ENCODE results near the gene HS3ST4.

HS3ST4 gene

DNA sequence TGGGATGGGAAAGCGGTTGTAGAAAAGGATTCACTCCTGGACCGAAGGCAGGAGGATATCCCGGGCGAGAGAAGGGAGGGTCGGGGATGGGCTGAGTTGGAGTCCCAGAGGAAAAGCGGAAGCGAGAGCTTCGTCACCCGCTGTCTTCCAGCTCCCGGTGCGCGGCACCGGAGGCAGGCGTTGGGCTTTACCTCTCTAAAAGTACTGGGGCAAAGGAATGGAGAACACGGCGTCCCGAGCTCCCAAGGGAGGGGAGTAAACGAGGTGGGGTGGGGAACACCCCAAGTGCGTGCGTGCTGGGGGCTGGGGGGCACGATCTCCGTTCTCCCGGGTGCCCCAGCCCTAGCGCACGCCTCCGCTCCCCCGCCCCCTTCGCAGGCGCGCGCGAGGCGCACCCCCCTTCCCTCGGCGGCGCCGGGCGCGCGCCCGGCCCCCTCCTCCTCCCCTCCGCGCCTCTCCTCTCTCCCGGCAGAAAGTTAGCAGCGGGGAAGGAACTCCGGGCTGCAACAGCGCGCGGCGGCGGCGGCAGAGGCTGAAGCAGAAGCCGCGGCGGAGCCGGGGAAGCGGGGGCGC, at the start of gene HS3ST4:
Gene HS3ST4, plus strand, starts transcription at position 441 of the 573 bp plus-strand sequence.
- peak; percentile 9 for DNase-seq

DNA sequence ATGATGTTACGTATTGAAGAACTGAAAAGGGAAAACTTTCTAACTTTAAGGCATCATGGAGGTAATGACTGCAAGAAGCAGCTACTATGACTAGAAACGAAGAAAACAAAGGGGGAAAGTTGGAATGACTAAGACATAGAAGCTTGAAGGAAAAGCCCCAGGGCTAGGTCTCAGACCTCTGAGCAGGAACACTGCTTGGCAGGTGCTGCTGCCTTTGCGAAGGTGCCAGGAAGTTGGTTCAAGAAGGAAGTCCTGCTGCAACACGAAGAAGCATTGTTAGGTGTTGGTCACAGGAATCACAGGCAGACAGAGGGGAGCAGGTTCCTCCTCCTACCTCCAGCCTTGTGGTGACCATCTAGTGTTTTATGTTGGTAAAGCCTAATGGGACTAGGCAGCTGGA, 48.1 kb upstream of the HS3ST4 start:
- no peak for DNase-seq

DNA sequence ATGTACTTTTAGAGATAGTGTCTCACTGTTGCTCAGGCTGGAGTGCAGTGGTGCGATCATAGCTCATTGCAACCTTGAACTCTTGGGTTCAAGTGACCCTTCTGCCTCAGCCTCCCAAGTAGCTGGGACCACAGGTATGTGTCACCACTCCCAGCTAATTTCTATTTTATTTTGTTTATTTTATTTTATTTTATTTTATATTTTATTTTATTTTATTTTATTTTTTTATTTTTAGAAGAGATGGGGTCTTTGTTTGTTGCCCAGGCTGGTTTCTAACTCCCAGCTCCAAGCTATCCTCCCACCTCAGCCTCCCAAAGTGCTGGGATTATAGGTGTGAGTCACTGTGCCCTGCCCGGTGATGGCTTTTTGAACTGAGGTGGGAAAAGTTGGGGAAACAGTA, 35.1 kb upstream of the HS3ST4 start:
- DNase-seq: no peak

DNA sequence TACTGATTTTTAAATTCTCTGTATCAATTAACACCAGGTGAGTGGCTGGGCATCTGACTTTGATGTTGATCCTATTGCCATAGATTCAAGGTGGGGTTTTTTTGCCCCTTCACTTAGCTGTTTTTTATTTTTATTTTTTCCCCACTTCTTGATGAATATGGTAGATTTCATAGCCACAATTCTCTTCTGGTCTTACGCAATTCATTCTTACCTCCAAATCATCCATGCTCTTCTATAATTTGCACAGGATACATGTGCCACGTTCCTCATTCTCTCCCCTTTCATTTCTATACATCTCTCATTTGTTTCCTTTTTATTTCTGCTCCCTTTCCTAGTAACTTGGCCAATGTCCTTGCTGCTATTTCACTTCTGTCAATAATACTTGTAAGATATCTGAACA, 14.9 kb upstream of the HS3ST4 start:
- no peak for DNase-seq

DNA sequence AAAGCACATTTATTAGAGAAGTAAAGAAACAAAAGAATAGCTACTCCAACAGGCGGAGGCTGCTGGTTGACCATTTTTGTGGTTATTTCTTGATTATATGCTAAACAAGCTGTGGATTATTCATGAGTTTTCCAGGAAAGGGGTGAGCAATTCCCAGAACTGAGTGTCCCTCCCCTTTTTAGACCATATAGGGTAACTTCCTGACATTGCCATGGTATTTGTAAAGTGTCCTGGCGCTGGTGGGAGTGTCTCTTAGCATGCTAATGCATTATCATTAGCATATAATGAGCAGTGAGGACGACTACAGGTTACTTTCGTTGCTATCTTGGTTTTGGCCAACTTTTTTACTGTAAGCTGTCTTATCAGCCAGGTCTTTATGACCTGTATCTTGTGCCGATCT, 12.2 kb upstream of the HS3ST4 start:
- no peak for DNase-seq

DNA sequence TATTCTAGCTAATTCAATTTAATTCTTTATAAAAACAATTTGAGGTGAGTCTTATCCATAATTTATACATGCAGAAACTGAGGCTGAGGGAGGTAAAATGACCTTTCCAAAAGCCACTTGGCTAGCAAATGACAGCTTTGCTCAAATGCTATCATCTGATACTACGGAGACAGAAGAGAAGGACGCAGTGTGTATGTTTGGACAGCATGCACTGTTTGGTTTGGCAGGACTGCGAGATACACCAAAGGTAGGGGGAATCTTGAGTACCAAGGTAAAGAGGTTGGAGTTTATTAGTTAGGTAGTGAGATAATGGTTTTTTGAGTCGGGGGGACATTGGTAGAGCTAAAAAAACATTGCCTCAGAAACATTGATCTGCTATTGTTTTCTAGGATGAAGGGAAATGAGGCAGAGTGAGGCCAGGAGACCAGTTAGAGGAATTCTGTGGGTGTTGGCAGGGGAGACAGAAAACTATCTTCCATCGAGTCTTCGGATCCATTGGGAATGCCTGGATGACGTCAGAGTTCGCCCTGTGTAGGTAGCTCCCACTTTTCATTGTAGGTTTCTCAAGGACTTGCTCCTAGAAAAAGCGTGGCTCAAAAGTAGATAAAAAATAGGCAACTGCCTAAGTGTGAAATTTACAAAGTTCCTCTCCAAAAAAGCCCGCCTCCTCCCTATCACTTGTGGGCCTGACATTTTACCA, 2.5 kb upstream of the HS3ST4 start:
- no peak for DNase-seq

DNA sequence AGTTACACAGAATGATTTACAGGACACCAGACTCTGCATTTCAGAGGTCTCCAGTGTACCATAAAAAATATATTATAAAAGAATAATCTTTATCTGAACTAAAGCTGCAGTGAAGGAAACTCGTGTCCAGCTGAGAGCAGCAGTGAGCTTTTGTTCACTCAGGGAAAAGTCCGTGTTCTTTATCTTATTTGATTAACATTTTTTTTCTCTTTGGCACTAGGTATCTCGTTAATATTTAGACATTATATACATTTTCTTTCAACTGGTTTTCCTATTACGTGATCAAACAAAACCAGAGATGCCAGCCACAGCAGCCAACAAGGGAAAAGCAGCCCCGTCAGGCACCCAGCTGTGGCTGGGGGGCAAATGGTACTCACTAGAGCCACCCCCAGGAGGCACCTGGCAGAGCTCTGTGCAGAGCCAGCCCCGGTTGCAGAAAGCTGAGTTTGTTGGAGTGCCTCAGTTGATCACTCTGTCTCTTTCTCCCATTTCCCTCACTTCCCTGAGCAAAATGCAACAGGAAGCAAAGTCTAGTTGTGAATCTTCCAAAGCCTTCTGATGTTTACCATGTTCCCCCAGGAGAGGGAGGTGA, 1.1 kb upstream of the HS3ST4 start:
- DNase-seq: no peak

DNA sequence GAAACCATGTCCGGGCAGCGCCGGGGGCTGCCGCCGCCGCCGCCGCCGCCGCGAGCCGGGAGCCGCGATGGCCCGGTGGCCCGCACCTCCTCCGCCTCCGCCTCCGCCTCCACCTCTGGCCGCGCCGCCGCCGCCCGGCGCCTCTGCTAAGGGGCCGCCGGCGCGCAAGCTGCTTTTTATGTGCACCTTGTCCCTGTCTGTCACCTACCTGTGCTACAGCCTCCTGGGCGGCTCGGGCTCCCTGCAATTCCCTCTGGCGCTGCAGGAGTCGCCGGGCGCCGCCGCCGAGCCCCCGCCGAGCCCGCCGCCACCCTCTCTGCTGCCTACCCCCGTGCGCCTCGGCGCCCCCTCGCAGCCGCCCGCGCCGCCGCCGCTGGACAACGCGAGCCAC, 587 bp downstream of the HS3ST4 start:
- no peak for DNase-seq

DNA sequence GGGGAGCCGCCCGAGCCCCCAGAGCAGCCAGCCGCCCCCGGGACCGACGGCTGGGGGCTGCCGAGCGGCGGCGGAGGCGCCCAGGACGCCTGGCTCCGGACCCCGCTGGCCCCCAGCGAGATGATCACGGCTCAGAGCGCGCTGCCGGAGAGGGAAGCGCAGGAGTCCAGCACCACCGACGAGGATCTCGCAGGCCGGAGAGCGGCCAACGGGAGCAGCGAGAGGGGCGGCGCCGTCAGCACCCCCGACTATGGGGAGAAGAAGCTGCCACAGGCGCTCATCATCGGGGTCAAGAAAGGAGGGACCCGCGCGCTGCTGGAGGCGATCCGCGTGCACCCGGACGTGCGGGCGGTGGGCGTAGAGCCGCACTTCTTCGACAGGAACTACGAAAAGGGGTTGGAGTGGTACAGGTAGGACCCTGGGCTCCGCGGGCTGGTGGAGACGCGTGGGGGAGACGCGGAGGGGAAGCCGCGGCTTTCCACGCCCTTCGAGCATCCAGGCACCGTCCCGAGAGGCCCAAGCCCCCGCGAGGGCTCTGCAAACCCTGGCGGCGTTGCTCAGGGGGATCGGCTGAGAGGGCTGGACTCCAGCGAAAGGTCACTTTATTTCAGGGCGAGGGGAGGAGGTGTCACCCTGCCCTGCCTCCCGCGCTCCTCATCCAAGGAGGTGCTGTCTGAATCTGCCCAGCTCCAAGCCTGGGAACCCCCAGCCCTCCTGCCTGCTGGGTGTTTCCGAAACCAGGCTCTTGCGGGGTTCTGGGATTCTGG, 1.2 kb downstream of the HS3ST4 start:
- DNase-seq: no peak

DNA sequence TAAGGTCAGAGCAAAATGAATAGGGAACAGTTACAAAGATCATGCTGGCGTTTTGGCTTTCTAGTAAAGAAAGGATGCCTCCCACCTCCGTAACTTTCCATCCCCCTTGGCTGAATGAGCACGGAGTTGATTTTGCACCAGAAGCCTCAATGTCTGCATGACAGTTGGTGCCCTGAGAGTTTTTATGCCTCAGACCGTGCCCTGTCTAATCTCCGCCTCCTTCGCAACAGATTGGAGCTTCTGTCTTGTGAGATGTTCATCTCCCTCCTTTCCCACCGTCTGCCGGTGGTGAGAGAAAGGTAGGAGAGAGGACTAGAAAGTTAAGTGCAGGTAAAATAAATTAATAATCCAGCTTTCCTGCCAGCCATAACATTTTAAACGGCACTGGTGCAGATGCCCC, 1.9 kb downstream of the HS3ST4 start:
- no peak for DNase-seq

DNA sequence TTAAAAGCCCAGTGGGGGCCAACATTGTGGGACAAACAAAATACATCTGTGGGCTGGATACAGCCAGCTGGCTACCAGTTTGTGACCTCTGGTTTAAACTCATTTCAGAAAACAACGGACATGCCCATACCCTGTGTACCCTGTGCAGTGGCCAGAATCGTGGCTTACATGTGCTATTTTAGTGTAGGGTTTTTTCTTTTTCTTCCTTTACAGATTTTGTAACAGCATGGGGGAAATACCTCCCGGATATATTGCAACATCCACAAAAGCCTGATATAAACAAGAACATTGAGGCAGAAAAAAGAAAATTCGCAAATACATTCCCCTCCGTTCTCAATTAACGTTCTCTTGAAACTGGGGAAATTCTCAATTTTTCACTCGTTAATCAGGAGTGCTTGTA, 7.3 kb downstream of the HS3ST4 start:
- DNase-seq: no peak

DNA sequence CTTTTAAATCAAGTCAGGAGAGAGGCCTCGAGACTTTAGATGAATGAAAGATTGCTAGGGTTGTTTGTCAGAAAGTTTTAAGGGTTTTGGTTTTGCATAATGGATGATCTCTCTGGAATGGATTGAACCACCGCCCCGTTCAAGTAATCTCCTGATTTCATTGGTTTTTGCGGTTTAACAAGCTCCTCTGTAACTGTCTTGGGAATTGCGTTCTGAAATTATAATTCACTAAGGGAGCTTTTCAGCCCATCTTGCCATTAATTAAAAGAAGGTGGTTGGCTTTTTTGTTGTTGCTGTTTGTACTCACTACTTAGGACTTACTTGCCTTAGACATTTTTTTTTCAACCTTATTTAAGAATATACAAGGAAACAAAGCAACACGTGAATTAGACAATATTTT, 8.8 kb downstream of the HS3ST4 start:
- no peak for DNase-seq

DNA sequence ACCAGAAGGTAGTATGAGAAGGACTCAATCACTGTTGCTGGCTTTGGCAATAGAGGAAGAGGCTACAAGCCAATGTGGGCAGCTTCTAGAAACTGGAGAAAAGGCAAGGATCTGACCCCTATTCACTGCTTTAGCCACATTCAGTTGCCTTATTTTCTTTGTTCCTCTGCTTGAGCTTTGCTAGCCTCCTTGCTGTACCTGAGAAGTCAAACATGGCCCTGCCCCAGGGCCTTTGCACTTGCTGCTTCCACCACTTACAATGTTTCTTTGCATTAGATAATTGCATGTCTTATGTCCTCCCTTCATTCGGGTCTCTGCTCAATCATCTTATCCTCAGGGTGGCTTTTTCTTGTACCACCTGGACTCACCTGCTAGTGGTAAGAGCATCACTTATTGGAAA, 15.8 kb downstream of the HS3ST4 start:
- DNase-seq: no peak

DNA sequence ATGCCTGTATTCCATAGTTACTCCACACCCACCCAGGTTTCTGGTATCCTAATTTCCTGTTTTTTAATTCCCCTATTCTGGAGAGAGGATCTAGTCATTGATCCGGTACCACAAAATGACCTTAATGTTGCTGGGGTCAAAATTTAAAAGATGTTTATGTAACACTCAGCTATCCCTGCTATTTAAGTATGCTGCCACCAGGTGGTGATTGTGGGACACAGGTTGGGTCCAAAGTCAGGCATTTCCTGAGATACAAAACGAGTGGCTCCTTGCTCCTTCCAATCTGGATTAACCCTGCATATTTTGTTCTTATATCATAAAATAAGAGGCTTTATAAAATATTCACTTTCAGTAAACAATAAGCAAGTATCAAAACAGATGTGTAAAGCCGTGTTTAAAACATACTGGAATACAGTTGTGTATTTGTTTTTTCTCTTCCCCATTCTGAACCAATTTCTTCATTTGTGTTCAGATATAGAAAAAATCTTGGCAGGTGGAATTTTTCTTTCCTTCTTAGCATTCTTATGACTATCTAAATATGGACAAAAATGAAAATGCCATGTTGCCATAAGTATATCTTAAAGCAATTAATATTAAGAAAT, 16.3 kb downstream of the HS3ST4 start:
- peak; percentile 37 for DNase-seq

DNA sequence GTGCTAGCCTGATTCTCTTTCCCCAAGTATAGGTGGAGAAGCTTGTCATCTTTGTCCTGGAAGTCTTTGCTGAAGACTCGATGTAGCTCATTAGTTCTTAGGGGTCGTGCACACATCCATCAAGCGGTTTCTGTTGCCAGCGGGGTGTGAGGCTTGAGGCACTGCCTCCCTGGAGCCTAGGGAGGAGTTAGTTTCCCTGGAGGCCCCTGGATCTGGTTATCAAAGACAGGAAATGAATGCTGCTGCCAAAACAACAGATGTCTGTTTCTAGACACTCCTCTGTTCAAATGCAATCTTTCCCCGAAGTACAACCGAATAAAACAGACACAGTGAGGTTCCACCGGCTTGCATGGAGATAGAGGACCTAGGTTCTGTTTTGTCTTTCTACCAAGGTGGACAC, 17.5 kb downstream of the HS3ST4 start:
- DNase-seq: no peak

DNA sequence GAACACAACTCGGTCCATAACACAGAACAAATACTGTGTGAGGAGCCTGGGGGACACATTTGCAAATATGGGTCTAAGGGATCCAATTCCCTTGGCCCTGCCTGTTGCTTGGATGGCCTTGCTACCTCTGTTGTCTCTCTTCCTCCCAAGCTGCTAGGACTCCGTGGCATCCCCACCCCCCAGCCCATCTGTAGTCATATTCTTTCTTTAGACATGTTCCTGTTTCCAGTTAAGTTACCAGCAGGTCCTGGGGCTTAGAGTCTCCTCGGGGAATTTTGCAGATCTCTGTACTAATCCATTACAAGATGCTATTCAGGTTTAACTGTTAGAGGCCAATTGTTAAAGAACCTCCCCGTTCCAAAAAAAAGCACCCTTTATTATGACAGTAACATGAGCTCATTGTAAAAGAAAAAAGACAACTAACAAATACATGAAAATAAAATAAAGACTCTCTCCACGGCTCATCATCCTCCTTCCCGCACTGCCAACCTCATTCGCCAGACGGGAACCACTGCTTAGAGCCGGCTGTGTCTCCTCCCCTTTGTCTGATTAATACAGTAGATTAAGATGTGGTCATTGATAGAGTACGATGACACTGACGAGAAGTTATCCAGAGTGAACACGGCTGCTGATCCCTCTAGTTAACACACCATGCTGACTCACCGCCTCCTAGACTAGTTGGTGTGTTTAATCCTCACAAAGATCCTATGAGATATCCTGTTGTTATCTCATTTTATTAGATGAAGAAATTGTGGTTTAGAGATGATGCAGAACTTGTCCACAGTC, 22.2 kb downstream of the HS3ST4 start:
- DNase-seq: no peak

DNA sequence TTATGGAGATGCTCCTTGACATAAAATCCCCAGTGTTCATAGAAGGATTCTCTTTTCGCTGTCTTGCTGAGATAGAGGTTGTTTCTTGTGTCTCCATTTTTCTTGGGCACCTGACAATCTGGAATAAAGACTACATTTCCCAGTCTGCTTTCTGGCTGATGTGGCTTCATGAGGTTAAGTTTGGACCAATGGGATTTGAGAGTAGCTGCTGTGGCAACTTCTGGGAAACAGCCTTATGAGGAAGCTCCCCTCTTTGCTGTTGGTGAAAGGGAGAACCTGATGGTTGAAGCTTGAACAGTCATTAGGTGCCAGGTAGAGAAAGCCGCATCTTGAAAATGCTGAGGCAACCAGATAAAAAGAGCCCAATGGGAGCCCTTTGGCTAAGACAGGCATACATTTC, 24.4 kb downstream of the HS3ST4 start:
- DNase-seq: no peak

DNA sequence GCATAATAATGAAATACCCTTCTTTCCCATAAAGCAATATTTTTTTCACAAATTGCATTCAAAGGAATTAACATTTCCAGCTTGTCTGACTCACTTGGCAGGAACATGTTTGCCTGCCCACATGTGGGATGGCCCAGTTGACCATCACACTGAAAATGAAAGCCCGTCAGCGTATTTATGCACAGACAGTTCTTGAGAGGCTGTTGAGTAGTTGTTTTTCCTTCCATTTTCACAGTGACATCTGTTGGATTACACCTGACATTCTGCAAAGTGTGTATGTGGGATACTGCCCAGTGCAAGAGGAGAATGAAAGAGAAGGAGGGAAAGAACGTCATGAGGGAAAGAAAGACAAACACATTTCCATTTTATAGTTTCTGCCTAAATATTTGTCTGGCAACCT, 29.7 kb downstream of the HS3ST4 start:
- no peak for DNase-seq

DNA sequence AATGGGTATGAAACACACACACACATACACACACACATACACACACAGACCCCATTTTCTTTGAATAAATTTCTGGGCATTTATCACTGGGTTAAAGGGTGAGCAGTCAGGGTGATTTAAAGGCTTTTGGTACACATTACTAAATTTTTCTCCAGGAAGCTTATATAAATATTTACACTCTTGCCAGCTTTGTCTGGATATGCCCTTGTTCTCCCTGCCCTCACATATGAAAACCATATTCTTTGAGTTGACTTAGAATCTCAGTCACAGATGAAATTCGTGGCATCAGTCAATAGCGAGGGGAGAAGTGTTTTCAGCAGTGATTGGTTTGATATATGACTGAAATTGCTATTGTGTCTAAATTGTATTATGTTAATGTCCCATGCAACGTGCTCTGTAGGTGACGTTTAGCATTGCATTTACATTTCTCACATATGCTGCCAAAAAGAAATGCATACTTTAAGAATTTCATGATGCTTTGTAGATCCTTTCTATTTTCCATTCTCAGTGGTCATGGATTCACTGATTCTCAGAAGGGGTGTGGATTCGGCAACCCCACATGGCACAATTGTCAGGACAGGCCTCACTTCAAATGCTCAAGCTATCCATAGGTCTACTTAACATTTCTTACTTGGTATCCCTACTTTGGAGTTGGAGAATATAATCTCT, 34.8 kb downstream of the HS3ST4 start:
- DNase-seq: no peak

DNA sequence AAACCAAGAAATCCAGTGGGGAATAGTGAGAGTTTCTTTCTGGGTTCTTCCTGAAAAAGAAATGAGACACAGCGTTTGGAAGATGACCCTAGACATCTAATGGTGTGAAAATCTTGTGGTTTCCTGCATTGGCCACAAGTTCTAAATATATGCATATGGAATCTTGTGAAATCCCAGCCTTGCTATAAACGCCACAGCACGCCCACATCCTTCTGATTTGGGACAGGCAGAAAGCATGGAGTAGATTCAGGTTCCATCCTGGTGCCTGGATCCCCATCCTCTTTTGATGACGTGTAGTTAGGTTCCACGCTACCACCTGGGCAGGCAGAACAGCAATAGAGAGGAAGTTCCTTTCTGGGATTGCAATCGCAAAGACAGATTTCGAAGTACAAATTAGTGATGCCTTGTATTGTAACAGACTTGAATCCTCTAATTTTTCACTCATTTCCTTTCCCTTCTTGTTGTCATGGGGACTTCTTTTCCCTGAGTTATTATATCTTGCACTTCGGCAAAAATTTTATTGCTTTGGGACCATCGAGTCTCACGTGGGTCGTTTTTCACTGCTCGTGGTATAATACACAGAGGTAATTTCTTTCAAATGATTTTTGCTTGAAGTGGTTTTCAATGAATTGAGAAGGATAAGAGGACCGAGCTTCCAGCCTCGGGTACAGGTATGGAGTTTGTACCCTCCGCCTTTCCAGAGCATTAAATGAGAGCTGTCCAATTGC, 37.6 kb downstream of the HS3ST4 start:
- no peak for DNase-seq

DNA sequence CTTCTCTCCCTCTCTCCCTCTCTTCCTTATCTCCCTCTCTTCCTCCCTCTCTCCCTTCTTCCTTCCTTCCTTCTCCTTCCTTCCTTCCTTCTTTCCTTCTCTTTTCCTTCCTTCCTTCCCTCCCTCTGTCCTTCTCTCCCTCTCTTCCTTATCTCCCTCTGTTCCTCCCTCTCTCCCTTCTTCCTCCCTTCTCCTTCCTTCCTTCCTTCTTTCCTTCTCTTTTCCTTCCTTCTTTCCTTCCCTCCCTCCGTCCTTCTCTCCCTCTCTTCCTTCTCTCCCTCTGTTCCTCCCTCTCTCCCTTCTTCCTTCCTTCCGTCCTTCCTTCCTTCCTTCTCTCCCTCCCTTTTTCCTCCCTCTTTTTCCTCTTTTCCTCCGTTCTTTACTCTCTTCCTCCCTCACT, 38.6 kb downstream of the HS3ST4 start:
- DNase-seq: no peak
